HG02981 (cell line): Measurements from ENCODE around the gene SSU72.
"Not testable (repeated sequence)": the region's sequence is repeated elsewhere in the genome, so short reads cannot be mapped to it uniquely, and the experiment has no call there.

Source experiments
- ATAC-seq: cut with Tn5 transposase; IDR thresholded peaks from one replicate; pipeline ENCODE4 v1.9.1; 2021; ENCODE audit warnings: mild to moderate bottlenecking, moderate library complexity; ENCODE audit not compliant: unreplicated experiment

Gene SSU72

GRCh38 chr1:1543706-1544099 is 31.0 kb downstream of the SSU72 start:
- ATAC-seq, result no peak

GRCh38 chr1:1542766-1543705 is 31.6 kb downstream of the SSU72 start:
- no peak for ATAC-seq

GRCh38 chr1:1541956-1542765 is 32.5 kb downstream of the SSU72 start:
- ATAC-seq, result no peak

DNA sequence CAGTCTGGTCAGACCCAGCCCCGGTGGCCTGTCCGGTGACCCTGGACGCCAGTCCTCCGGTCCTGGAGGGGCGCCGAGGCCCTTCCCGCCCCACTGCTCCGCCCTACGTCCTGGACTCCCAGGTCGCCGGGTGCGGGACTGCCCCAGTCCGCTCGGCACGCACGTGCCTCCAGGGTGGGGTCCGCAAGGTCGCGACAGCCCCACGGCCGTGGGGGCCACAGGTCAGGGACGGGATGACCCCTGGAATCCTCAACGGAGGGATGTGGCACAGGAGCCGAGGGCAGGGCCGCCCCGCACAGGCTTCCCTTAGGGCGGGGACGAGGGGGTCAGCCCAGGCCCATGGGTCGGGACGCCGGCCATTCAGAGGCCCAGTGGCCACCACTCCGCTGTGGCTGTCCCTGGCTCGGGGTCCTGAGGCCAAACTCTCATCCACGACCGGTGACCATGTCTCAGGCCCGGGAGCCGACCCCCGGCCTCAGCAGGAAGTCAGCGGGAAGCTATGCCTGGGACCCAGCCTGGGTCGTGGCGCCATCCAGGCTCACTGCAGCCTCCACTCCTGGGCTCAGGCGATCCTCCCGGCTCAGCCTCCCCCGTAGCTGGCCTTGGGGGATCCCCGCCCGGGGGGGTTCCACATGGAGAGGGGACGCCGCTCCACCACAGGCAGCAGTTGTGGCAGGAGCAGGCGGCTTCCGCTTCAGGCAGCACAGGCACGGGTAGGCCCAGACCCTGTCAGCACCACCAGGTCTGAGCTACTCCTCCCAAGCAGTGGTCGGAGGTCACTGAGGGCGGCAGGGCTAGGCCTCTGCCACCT is 33.6 kb downstream of the SSU72 start:
- no peak for ATAC-seq

DNA sequence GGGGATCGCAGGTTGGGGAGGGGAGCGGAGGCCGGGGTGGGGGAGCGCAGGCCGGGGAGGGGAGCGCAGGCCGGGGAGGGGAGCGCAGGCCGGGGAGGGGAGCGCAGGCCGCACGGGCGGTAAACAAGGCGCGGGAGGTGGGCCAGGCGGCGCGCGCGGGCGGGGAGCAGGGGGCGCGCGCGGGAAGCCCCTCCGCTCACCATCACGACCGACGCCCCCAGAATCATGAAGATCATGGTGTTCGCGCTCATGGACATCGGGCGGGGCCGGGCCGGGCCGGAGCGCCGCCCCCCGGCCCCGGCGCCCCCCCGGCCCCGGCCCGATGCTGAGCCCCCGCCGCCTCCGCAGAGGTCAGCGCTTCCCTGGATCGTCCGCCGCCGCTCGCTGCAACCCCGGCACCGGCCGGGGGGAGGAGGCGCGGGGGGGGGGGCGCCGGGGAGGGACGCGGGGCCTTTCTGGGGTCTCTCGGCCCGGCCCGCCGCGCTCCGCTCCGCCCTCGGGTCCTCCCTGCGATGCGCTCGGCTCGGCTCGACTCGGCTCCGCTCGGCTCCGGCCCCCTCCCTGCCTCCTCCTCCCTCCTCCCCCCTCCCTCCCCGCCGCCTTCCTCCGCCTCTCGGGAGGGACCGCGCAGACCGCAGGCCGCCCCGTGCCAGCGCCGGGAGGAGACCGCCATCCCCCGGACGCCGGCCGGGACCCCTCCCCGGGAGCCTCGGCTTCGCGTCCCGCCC is 34.4 kb downstream of the SSU72 start, which contains the start of gene TMEM240:
Gene TMEM240, minus strand, starts transcription at position 535 of the 728 bp plus-strand sequence. Its CDS starts 278 bp downstream, at position 257.
- no peak for ATAC-seq

GRCh38 chr1:1539310-1540089 is 35.2 kb downstream of the SSU72 start:
- no peak for ATAC-seq

DNA sequence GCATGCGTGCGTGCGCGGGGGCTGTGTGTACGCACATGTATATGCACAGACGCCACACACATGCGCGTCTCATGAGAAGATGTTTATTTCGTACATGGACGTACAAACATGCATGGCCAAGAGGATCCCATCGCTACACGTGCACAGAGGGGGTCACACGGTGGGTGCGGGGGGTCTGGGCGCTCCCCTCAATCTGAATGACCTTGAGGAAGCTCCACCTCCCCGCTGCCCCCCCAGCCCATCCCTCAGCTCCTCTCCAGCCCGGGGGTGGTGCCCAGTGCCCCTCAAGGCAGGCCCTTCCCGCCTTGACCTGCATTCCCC is 35.7 kb downstream of the SSU72 start:
- no peak for ATAC-seq

DNA sequence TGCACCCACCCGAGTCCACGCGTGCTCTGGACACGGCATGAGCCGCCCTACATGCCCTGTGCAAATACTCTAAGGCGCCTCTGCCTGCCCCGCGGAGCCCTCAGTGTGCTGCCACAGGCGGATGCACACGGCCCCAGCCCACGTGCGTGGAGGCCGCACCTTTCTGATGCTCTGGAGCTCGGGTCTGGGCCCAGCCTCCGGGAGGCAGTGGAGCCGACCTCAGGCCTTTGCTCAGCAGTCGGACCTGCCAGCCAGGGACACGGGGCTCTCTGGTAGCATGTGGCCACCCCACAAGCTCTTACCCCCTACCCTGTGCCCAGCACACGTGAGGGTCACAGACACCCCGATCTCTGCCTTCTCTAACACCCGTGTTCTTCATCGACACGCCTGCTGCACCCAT is 36.3 kb downstream of the SSU72 start:
- ATAC-seq, result no peak

- ATAC-seq, result no peak
Observed at GRCh38 chr1:1537626-1538250, 36.9 kb downstream of the SSU72 start.

DNA sequence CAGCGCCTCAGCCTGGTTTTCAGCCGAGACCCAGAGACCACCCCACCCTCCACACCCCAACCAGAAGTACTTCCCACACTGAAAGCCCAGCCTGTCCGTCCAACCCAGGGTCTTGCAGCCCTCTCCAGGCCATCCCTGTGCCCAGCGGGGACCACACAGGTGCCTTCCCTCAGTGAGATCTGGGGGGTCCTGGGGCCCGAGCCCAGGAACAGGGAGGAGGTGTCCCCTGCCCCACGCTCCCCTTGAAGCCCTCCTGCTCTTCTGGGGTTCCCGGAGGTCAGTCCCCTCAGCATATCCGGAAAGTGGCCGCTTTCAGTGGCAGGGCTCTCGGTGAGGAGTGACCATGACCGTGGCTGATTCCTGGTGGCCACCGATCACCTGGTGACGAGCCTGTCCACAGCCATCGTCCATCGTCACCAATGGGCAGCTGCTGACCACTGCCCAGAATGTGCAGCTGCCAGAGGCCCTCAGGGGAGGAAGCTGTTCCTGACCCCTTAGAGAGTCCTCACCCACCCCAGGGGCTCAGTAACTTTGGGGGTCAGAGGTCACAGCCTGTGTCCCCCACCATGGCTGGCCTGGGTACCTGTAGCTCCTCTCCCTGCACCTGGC is 37.6 kb downstream of the SSU72 start:
- no peak for ATAC-seq

GRCh38 chr1:1536019-1536937 is 38.4 kb downstream of the SSU72 start:
- no peak for ATAC-seq

DNA sequence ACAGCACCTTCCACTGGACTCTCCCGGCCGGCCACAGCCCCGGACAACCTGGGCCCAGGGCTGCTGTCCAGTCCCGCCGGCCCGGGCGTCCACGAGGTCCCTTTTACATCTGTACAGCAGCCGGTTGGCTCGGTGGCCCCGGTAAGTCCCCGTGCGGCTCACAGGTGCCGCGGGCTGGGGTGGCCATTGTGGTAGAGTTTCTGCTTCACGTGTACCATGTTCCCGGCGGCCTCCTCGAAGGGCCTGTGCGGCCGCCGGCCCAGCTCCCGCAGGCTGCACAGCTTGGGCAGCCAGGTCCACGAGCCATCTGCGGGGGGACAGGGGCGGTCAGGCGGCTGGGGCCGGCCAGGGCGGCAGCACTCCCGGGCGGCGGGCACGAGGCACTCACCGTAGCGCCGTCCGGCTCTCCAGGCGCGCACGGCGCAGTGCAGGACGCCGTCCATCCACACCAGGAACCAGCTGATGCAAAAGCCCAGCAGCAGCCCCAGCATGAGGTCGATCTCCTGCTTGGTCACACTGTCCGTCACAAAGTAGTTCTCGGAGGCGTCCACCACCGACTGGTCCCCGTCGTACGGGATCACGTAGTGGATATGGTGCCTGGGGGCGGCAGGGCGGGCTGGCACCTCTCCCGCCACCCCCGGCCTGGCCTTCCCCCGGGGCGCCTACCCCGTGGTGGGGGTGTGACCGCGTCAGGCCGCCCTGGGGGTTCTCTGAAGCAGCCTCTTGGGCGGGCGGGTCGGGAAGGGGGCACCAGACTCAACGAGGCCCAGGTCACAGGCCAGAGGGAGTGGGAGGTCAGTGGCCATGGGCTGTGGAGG is 39.3 kb downstream of the SSU72 start:
- ATAC-seq, result no peak

DNA sequence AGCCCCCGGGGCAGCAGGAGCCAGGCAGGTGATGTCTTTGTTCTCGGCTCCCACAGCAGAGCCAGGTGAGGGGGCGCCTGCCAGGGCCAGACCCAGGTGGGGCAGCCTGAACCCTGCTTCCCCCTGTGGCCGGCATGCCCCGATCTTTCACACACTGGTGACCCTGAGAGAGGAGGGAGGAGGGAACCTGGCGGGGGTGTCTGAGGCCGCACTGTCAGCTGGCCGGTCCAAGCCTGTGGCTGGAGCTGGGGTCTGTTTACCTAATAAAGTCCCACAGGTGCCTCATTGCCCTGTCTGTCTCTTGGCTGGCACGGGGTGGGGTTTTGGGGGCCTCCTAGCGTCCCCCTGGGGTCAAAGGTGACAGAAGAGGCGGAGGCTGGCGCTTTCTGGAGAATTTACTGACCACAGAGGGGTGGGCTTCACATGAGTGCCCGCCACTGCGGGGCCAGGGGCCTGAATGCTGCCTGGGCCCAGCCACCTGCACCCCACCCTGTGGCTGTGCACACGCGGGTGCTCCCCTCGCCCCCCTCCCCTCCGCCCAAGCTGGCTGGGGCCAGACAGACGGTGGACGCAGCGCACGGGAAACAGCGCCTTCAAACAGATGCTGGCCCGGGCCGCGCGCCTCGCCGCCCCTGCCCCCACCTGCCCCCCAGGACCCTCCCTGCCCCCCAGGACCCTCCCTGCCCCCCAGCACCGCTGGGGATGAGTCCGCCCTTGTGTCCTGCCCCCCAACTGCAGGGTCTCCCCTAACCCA is 40.1 kb downstream of the SSU72 start:
- ATAC-seq, result no peak

DNA sequence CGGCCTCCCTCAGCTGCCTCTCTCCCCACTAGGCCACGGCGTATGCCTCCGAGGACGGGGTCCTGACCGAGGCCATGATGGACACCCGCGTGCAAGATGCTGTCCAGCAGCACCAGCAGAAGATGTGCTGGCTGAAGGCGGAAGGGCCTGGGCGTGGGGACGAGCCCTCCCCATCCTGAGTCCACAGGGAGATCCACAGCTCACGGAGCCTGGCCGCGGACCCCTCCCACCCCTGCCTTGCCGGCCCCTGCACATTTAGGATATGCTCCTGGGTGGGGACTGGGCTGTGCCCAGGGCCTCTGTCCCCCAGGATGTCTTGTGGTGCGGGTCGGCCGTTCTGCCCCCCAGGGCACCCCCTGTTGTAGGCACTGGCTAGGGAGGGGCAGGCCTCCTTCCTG is 40.8 kb downstream of the SSU72 start:
- not testable (repeated sequence) for ATAC-seq

DNA sequence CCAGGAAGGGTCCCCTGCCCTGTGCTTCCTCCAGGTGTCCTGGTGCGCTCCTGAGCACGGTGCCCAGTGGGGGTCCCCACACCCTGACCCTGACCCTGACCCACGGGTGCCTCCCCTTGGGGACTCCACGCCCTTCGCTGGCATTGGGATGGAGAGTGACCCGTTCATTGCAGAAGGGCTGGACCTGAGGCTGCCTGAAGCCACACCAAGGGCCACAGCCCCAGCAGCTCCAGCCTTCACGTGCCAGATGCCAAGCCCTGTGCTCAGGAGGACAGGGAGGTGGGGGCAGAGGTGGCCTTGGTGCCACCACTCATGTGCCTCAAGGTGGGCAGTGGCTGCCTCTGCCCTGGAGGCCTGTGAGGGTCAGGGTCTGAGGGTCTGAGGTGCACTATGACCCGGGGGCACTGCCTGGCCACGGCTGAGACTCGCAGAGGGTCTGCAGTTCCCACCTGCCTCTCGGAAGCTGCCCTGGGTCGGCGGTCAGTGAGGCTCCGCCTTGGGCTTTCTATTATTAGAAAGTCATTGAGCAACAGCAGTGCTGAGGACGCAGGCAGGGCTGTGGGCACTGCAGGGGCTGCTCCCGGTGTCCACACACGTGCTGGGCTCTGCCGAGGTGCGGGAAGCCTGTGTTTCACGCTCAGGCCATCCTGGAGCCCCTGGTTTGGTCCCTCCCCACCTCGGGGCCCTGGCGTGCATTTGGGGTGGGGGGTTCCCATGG is 41.3 kb downstream of the SSU72 start:
- not testable (repeated sequence) for ATAC-seq

DNA sequence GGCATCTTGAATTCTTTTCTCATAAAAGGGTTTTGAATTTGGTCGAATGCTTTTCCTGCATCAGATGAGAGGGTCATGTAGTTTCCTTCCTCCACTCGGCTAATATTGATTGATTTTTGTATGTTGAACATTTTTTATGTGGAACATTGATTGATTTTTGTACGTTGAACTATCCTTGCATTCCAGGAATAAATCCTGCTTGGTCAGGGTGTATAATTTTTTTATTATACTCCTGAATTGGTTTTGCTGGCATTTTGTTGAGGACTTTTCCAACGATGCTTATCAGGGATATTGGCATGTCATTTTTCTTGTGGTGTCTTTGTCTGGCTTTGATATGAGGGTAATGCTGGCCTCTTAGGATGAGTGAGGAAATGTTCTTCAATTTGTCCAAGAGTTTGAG is 42.7 kb downstream of the SSU72 start:
- no peak for ATAC-seq
